GM18861 (cell line): ENCODE measurements around the gene C17orf113.
"Not testable (repeated sequence)": the region's sequence is repeated elsewhere in the genome, so short reads cannot be mapped to it uniquely, and the experiment has no call there.

ENCODE experiments used
- ATAC-seq: cut with Tn5 transposase; IDR thresholded peaks from one replicate; pipeline ENCODE4 v1.9.1; 2021; ENCODE audit not compliant: unreplicated experiment

Gene C17orf113

DNA sequence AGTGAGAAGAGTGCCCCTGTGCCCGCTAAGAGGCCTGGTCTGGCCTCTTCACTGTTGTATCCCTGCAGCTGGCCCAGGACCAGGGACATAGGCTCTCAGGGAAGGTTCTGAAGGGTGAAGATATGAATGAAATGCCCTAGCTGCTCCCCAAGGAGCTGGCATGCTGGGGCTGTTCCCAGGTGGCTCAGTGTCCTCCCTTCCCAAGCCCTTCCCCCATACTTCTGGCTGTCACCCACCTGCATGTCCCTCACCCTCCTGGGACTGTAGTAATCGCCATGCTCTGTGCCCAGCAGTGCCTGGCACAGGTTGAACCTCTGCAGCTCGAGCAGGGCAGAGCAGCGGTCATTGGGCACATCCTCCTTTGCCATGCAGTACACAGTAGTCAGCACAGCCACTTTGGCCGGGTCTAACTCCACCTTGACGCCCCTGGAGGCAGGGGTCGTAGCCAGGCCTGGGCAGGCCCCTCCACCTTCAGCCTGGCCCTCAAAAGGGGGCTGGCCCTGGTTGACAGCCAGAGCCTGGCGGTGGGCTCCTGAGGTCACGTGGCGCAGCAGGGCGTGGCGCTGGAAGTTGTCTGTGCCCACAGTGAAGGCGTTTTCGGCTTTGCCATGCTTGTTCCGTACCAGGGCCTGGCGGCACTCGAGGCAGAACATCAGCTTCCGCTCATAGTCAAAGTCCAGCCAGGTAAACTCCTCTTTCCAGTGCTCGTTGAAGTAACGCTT, 7.6 kb downstream of the C17orf113 start:
- no peak for ATAC-seq

DNA sequence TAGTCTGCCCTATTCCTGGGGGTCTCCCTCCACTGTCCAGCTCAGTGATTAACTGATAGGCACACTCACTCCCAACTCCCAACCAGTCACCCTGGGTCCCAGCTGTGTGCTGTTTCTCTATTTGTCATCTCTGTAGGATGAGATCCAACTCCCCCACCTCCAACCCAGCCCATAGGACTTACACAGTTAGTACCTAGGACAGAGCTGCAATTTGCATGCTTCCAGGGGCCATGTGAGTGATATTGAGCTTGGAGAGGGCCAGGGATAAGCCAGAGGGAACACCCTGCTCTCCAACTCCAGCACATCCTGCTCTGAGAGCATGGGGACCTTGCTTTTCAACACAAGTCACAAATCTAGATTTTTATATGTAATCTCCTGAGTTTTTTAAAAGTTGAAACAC, 8.8 kb downstream of the C17orf113 start:
- ATAC-seq, result no peak

DNA sequence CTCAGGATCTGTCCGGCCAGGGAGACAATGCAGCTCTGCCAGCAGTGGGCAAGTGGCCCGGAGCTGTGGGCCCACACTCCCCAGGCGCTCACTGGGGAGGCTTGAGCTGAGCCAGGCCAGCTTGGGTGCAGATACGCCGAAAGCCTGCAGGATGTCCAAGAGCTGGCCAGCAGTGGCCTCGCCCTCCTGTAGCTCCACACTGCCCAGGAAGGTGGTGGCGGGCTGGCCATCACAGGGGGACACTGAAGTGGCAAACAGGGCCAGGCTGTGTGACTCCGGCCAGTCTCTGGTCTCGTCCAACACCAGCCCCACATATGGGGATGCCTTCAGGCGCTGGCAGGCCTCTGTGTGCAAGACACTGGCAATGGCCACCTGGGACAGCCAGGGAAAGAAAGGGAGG, 9.6 kb downstream of the C17orf113 start:
- ATAC-seq, result no peak

DNA sequence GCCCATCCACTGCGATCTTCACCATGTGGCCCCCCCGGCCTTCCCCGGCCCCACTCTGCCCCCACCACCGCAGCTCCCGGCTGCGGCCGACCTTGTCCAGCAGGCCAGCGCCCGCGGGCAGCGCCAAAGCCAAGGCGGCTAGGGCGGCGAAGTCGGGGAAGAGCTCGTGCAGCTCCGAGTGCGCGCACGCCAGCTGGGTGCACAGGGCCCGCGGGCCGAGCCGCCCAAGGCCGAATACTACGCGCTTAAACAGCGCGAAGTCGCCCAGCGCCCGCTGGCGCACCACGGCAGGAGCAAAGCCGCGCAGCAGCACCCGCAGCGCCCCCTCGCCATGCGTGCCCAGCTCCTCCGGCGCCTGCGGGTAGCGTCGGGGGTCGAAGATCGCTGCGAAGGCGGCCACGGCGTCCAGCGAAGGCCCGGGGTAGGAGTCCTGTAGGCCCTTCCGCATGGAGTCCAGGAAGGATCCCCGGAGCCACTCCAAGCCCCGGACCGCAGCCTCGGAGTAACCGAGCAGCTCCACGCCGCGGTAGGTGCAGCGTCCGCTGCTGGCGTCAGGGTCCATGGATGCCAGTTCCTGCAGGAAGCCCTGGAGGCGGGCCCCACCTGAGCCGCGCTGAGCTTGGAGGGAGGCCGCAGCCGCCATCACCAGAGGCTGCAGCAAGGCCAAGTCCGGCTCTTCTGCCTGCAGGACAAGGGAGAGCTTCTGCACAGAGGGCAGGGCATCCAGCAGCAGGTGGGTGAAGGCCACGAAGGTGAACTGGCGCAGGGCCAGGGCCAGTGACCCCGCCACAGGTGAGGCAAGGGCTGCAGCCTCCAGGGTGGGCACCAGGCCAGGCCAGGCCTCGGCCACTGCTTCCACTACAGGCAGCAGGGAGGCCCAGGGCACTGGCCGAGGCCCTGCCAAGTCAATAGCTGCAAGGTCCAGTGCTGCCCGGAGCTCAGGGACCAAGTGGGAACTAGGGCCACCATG, 10.3 kb downstream of the C17orf113 start:
- no peak for ATAC-seq

DNA sequence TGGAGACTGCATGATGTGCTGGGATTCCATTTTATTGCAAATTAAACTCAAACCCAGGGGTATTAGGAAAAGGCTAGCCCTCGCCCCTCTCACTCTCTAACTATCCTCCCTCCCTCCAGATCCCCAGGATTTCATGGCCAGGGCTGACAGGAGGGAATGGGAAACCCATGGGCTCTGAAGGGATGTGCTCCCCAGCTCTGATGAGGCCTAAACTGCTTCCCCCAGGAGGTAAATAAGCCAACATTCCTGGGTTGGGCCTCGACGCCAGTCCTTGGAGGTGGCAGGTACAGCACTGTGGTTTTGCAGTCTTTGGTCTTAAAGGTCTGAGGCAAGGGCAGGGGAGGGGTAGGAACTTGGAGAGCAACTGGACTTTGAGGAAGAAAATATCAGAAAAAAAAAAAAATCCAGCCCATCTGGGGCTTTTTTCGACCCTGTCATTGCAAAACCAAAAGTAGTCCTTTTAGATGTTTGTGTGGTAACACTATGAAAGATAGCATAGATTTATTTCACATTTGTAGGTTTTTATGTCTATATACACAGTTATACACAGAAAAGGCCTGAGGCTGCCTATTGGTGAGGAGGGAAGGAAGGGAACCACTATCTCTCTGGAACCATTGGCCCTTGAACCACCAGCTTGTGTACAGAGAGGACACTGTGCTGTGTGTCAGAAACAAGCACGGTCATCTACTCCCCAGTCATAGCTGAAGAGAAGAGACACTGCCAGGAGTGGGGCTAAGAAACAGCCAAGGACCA, 12.0 kb downstream of the C17orf113 start:
- no peak for ATAC-seq

DNA sequence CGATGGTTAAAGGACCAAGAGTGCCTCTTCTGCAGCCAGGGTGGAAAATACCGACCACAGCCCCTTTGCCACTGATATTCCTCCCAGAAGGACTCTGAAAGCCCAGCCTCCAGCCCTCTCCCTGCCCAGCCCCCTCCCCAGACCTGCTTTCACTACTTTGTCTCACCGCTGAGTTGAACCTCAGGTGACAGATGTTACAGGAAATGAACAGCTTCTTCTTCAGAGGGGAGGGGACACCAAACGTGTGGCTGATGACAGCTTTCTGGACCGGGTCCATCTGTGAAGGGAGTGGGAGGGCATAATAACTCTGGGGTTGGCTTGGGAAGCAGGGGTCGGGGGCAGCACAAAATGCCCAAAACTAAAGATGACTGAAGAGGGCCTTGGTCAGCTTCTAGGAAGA, 16.3 kb downstream of the C17orf113 start:
- no peak for ATAC-seq

DNA sequence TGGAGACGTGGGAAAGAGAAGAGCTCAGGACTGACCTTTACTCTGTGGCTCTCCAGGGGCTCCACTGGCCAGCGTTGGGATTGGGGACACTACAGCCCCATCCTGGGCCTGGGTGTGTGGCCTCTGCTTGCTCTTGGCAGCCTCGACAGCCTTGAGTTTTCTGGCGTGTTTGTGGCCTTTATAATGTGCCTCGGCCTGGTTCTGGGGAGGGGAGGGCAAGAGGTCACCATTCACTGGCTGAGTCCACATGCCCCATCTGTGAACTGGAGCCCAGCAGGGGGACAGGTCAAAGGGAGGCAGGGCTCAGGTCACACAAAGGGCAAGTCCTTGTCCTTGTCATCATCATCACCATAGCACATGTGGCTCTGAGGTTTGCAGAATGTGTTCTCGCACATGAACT, 18.8 kb downstream of the C17orf113 start:
- ATAC-seq, result no peak

DNA sequence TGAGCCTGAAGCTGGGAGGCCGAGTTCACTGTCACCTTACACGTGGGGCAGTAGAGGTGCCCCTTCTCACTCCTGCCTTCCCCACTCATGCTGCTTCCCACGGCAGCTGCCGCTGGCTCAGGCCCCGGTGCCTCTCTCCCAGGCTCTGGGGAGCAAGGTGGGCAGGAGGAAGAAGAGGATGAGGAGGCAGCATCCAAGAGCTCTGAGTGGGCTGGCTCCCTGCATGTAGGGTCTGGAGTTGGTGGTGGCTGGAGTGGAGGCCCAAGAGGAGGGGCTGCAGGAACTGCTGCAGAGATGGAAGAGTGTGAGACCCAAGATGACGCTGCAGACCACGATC, 21.6 kb downstream of the C17orf113 start:
- no peak for ATAC-seq

DNA sequence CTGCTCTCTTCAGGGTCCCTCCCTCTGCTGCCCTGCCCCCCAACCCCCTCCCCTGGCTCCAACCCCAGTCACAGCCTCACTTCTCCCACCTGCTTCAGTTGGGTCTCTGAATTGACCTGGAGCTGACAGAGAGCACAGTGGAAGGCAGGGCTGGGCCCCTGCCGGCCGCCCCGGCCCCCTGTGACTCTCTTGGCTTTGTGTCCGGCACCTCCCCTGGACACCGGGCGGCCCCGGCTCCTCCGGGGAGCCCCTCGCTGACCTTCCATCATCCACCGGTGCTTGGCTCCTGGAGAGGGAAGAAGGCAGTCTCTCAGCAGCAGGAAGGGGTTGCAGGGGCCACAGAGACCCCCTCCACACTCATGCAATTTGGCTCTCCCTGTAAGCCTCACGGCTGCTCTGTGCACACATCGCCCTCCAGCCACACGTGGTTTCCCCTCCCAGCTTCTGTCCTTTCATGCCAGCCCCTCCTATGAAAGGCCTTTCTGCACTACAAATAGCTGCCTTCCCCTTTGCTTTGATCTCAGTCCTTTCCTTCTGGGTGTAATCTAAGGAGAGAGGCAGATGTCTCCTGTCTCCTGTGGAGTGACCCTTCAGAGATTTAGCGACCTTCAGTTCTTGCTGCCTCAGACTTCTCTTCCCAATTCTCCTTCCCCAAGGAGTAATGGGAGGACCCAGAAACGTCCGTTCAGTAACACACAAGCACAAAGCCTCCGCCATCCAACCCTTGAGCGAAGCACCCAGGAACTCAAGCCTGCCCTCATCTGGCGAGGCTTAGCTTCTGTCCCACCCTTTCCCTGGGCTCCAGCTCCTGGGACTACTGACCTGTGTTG, 22.2 kb downstream of the C17orf113 start:
- ATAC-seq, result no peak

DNA sequence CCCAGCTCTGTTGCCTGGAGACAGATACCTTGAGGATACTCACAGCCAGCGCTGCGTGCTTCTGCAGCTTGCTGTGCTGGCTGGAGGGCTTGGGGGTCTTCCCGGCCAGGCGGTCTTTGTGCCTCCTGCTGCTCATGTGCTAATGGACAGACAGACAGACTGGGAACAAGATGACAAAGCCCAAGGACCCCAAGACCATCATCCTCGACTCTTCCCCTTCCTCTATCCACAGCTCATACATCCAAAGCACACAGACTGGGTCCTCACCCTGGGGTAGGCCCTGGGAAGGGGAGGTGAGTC, 22.9 kb downstream of the C17orf113 start:
- ATAC-seq, result no peak

DNA sequence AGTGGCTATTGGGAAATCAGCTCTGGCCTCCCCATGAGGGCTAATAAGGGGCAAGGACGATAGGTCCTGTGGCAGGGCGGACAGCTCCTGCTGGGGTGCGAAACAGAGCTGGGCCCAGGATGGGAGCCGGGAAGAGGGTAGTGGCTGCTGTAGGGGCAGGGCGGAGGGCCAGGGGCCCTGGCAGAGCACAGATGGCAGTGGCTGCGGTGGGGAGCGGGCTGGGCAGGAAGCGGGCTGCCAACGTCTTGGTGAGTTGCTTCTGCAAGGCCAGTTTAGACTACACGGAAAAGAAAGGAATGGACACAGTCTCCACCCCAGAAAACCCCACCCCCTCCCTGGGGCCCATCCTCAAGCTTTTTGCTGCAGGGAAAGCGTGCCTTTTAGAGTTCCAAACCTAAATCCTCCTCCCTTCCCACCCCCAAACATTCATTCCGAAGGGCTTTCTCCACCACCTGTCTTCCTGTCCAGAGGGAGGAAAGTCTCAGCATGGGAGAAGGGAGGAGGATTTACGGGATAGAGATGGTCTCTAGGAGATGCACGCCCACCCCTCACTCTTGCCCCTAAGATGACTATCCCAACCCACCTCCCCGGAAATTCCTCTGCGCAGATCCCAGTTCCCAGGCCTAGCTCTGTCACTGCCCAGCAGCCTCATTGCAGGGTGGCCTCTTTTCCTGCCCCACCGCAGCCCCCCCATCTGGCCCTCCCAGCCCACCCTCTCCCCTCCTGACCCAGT, 23.4 kb downstream of the C17orf113 start:
- no peak for ATAC-seq

DNA sequence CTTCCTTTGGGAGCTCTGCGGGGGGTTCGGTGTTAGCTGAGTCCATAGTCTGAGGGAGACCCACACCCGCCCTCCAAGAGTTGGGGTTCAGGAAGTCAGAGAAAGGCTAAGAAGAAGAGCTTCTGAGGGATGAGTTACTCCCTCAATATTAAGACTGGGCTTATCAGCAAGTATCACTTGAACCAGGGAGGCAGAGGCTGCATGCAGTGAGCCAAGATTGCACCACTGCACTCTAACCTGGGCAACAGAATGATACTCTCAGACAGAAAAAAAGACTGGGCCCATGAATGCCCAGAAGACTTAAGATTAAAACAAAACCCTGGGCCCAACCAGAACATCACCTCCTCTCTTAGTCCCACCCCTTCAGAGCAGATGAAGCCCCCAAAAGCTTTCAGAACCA, 24.5 kb downstream of the C17orf113 start:
- no peak for ATAC-seq

DNA sequence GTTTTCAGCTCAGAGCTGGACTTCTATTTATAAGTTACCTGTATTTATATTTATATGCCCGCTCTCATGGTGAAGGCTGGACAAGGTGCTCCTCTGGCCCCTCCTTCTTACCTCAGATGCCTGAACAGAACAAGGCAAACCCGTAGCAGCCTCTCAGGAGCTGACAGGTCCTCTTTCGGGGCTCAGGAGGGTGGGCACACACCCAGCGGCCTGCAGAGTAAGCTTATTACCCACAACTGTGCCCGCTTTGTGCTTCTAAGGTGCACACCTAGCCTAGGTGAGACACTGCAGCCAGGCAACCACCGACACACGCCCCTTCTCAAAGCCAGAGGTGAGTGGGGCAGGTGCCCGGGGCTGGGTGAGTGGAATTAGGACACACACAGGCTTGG, 25.2 kb downstream of the C17orf113 start:
- ATAC-seq, result no peak

DNA sequence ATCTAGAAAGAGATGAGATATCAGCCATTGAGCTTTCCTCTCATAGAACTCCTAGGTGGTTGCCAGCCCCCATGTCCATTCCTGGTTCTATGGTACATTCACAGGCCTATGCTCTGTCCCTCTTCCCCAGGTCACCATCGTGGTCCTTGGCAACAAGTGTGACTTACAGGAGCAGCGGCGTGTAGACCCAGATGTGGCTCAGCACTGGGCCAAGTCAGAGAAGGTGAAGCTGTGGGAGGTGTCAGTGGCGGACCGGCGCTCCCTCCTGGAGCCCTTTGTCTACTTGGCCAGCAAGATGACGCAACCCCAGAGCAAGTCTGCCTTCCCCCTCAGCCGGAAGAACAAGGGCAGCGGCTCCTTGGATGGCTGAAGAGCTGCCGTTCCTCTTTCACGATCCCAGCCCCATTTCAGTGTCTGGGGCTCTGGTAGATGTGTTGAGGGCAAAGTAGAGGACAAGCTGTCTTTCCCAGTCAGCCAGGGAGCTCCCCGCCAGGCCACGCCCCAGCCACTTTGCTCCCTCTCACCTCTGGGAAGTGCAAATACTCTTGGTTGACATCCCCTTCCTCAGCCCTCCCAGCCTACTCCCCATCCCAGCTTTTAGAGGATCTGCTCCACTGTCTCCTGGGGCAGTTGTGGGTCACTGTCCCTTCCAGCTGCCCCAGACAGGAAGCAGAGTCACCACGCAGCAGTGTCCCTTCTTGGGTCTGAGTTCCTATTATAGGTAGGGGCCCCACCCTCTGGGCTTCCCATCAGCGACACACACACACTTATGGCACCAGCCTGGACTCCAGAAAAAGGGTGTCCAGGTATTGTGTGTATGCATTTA, 26.7 kb downstream of the C17orf113 start:
- ATAC-seq, result no peak

DNA sequence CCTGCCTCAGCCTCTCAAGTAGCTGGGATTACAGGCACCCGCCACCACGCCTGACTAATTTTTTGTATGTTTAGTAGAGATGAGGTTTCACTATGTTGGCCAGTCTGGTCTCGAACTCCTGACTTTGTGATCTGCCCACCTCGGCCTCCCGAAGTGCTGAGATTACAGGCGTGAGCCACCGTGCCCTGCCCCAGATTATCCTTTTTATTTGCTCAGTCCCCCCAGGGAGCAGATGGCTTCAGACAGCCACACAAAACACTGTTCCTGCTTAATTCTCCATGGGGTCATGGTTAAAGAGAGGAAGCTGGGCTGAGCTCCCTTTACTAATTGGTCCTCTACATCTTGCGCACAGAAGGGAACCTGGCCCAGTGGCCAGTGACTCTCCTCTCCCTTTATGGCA, 29.6 kb downstream of the C17orf113 start:
- not testable (repeated sequence) for ATAC-seq

DNA sequence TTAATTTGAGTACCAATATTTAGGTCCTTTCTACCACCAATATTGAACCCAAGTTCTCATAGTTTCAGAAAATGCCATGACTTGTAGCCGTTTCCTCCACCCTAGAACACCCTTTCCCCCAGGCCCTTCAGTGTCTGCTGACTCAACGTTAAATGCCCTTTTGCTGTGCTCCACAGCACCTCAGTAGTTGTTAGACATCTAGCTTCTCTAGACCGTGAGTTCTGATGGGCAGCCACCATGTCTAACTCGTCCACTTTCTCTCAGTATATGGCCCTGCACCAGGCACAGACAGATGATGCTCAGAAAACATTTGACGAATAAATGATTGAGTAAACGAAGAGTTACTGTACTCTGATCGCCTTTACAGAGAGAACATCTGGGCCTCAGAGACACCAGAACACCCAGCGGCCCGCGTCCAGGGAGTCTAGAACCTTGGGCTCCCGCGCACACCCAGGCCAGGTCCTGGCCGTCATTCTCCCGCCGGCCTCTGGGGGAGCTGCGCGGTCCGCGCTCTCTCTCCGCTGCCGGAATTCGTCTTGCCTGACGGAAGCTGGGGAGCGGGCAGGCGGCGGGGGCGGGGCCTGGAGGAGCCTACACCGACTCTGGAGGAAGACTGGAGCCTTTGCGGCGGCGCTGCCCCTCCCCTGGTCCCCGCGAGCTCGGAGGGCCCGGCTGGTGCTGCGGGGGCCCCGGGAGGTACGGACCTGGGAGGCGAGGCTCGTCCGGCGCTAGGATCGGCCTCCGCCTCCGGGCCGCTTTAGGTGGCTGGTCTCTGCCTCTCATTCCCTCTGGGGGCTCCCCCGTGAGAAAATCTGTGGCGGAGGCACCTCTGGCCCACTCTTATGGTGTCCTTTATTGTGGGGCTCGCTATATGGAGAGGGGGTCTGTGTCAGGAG, 30.6 kb downstream of the C17orf113 start, which contains the start of gene NKIRAS2:
TSS of gene NKIRAS2 (plus strand) at position 582 of the 896 bp plus-strand sequence. CDS start 1,488 bp downstream, outside the sequence.
- peak; percentile 48 for ATAC-seq

DNA sequence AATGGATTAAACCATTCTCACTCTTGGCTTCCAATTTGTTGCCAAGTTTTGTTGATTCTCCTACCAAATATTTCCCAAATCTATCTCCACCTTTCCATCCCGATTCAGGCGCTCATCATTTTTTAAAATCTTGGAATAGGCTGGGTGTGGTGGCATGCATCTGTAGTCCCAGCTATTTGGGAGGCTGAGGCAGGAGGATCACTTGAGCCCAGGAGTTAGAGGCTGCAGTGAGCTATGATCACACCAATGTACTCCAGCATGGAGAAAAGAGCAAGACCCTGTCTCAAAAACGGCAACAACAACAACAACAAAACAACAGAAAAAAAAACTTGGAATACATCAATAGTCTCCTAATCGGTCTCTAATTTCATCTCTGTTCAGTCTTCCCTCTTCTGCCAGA, 31.4 kb downstream of the C17orf113 start:
- ATAC-seq, result no peak

DNA sequence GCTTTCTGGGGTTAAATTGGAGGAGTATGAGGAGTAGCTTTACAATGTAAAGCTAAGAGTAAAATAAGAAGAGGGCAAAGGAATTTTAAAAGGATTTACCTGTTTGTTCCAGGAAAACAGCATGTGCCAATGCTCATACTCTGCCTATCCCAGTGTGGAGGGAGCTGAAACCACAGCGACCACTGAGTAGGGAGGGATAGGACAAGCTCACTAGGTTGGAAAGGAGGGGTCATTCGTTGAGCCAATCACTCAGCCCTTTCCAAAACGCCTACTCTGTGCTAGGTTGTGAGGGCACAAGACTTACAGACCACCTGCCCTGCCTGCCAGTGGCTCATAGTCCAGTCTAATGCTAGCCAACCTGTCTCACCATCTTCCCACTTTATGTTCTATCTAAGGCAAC, 32.1 kb downstream of the C17orf113 start:
- no peak for ATAC-seq
